SH-SY5Y (cell line): ENCODE data around the gene ALDH3B1.

ENCODE experiments used
- GATA2 ChIP-seq: IDR thresholded peaks from 2 replicates; pipeline ENCODE4 v1.6.1; 2011; ENCODE audit warnings: mild to moderate bottlenecking, low read depth, low read length
- GATA3 ChIP-seq: IDR thresholded peaks from 2 replicates; pipeline ENCODE4 v1.6.1; 2011; ENCODE audit warnings: low read depth, mild to moderate bottlenecking, low read length, moderate library complexity

DNA sequence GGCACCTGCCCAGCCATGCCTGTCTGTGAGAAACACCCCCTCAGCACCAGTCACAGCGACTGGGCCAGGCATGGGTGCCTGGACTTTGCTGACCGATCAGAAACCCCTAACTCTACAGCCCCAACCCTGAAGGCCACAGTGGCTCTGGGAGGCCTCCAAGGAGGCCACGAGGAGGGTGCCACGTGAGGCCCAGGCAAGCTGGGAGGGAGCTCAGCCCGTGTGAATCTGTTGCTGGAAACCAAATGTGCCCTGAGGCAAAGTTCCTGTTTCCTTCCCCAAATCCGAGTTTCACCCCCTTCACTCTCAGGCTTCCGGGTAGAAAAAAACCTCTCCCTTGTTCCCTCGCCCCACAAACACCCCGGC lies 7.6 kb upstream of the ALDH3B1 start:
- no peak for TF ChIP-seq GATA3
- no peak for TF ChIP-seq GATA2
